Transverse colon (tissue), 3 donors: ENCODE data around the gene PMIS2.

ENCODE experiments used
- CTCF ChIP-seq, 5 experiments: fragments of 200-600 bp in 3 of 5; fragments of 450-650 bp in 2 of 5; sonication (generic) in 3 of 5; IDR thresholded peaks; 1 replicate in 2 of 5; 2 replicates in 3 of 5; pipeline ENCODE4 v1.5.1; 2016 to 2017; ENCODE audit warnings: antibody characterized with exemption in 5 of 5, inconsistent platforms in 3 of 5, mild to moderate bottlenecking in 2 of 5, moderate library complexity in 1 of 5
- EP300 ChIP-seq: sonication (generic); formaldehyde crosslinking; IDR thresholded peaks from one replicate; pipeline ENCODE4 v1.6.1; 2017; ENCODE audit warnings: antibody characterized with exemption, low read depth
- POLR2A ChIP-seq: fragments of 450-650 bp; IDR thresholded peaks from one replicate; pipeline ENCODE4 v1.6.1; 2016; ENCODE audit warnings: antibody characterized with exemption, mild to moderate bottlenecking, moderate library complexity

- no peak for TF ChIP-seq CTCF (IDR thresholded peaks at IDR 0.05)
- no peak for TF ChIP-seq POLR2A
- TF ChIP-seq EP300 = no peak
These were observed 47.9 kb downstream of the PMIS2 start for GRCh38 chr19:35633727-35634440.
